NCI-H2196 treated with DMSO at 0.1 percent for 48 hours (cell line): ENCODE data around the gene AFMID.
"Not testable (repeated sequence)": the region's sequence is repeated elsewhere in the genome, so short reads cannot be mapped to it uniquely, and the experiment has no call there.

Experiments
- DNase-seq: peaks from one replicate; lab custom pipeline; 2025; ENCODE audit not compliant: unreplicated experiment; lab: John Stamatoyannopoulos, UW

AFMID gene

GRCh38 chr17:78186692-78187595 is at the start of gene AFMID, which contains the start of gene TK1:
AFMID (plus strand) TSS chr17:78187362; CDS start chr17:78187371, 9 bp downstream.
TK1 (minus strand) TSS chr17:78187052; CDS start chr17:78186994, 58 bp downstream.
- peak; percentile 97 for DNase-seq

GRCh38 chr17:78137392-78138203 is 49.6 kb upstream of the AFMID start:
- DNase-seq, result no peak

GRCh38 chr17:78138204-78139060 is 48.7 kb upstream of the AFMID start:
- DNase-seq, result no peak

- DNase-seq, result not testable (repeated sequence)
These were observed 47.3 kb upstream of the AFMID start for GRCh38 chr17:78139861-78140168.

- peak; percentile 95 for DNase-seq
These were observed 46.8 kb upstream of the AFMID start for GRCh38 chr17:78140169-78141051.

- DNase-seq, result no peak
These were observed 45.6 kb upstream of the AFMID start for GRCh38 chr17:78141437-78142118.

GRCh38 chr17:78142119-78142861 is 44.9 kb upstream of the AFMID start:
- peak; percentile 92 for DNase-seq

GRCh38 chr17:78143214-78144146 is 43.7 kb upstream of the AFMID start:
- no peak for DNase-seq

GRCh38 chr17:78144147-78144719 is 42.9 kb upstream of the AFMID start:
- peak; percentile 65 for DNase-seq

GRCh38 chr17:78144736-78145641 is 42.2 kb upstream of the AFMID start:
- peak; percentile 28 for DNase-seq

- no peak for DNase-seq
These were observed 40.7 kb upstream of the AFMID start for GRCh38 chr17:78146471-78146869.

- DNase-seq, result no peak
These were observed 40.3 kb upstream of the AFMID start for GRCh38 chr17:78146881-78147280.

- no peak for DNase-seq
These were observed 39.7 kb upstream of the AFMID start for GRCh38 chr17:78147315-78147998.

GRCh38 chr17:78148286-78149016 is 38.7 kb upstream of the AFMID start:
- DNase-seq, result no peak

GRCh38 chr17:78151514-78152008 is 35.6 kb upstream of the AFMID start:
- DNase-seq, result no peak
